Activated CD8-positive, alpha-beta memory T cell treated with anti-CD3 and anti-CD28 coated beads, Interleukin-2, amount 50 U/mL, for 48 hours (primary cell): ENCODE data around the gene TSPAN7.

ENCODE experiments used
- DNase-seq: peaks from one replicate; pipeline ENCODE4 v3.0.0-alpha.2; 2020

The TSPAN7 gene, protein sequence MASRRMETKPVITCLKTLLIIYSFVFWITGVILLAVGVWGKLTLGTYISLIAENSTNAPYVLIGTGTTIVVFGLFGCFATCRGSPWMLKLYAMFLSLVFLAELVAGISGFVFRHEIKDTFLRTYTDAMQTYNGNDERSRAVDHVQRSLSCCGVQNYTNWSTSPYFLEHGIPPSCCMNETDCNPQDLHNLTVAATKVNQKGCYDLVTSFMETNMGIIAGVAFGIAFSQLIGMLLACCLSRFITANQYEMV

DNA sequence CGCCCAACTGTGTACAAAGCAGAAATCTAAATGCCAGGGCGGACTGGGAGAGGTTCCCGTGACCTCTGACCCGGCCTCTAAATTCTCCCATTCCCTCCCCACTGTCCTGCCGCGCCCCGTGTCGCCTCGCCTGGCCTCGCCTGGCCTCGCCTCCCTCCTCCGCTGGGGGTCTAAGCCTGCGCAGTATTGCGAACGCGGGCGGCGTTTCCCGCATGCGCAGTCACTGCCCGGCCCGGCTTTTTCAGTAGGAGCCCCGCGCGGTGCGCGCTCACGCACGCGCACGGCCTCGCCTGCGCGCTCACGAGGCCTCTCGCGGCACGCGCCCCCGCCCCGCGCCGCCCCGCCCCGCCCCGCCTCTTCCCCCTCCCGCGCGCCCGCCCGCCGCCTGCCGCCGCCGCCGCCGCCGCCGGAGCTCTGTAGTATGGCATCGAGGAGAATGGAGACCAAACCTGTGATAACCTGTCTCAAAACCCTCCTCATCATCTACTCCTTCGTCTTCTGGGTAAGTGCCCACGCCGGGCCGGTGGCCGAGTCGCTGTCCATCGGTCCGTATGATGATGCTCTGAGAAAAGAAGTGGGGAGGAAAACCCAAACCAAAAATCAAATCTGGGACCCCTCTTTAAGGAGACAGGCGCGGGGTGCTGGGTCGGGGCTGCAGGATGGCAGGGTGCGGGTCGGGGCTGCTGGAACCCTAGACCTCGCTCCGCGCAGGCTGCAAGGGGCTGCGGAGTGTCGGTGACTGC is at the start of gene TSPAN7:
TSS of gene TSPAN7 (plus strand) at position 417 of the 743 bp plus-strand sequence. CDS start at position 422, 5 bp downstream.
- peak; percentile 86 for DNase-seq

DNA sequence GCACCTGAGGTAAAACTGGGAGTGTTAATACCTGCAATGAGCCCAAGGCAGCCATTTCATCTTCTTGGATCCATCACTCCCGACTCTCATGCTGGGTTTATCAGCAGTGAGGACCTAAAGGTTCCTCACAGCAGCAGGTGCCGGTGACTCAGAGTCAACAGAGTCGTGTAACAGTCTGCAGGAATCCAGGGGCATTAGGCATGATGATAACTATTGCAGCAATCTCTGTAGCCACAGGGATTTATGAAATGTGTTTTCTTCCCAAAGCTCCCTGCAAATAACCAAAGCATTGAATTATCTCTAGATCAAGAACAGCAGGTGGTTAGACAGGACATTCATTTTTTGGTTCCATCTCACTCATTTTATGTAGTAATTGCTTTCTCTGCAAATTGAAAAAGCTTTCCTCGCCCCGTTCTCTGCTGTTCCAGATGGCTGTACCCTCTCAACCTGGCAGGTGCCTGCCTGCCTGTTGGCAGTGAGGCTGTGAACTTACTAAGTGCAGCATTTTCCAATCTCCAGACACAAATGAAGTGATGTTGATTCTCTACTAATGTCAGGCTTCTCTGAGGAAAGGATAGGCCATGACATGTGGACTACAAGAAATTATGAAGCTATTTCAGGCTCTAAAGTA is 48.1 kb upstream of the TSPAN7 start:
- no peak for DNase-seq

DNA sequence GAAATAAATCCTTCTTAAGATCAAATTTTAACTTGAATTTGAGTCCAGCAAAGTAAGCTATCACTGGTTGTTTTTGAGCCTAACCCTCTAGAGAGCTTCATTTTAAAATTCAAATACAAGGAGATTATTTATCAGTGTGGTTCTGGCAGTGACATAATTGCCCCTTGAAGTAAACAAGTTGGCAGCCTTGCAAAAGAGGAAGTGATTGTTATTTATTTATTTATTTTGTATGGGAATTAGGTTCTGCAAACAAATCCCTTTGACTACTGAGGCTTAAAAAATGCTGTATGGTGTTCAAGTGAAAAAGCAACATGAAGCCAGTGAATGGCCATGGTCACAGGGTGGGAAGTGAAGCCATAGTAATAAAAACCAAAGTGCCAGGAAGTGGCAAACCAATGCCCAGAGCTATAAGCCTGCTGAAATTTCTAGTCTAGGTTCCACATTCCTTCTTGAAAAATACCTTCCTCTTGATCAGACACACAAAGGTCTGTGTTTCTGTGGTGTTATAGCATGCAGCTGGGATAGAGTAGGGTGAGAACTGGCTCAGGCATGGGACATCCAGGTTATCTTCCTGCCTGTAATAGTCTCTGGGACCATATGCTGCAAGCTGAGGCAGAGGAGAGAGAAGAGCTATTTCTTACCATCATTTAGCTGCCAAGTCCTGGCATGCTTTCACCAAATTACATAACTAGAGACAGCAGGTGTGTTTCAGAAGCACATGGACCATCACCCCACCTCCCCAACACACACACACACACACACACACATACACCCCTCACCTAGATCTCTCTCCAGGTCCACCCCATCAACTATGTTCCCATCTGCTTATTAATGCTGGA is 47.1 kb upstream of the TSPAN7 start:
- DNase-seq = no peak

DNA sequence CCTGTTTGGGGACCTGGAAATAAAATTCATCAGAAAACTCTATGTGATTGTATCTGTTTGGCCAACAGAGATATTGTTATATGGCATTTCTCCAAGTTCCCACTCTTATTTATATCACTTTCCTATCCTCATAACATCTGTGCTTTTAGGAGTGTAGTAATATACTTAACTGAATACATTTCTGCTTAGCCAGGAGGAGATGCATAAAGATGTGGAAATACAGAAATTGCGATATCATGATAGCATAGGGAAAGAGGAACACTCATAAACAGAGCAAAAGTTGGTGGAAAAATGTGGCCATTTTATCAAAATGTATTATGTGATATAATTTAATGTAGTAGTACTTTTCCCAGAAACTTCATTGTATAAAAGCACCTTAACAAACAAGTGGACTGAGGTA is 46.1 kb upstream of the TSPAN7 start:
- DNase-seq = no peak

DNA sequence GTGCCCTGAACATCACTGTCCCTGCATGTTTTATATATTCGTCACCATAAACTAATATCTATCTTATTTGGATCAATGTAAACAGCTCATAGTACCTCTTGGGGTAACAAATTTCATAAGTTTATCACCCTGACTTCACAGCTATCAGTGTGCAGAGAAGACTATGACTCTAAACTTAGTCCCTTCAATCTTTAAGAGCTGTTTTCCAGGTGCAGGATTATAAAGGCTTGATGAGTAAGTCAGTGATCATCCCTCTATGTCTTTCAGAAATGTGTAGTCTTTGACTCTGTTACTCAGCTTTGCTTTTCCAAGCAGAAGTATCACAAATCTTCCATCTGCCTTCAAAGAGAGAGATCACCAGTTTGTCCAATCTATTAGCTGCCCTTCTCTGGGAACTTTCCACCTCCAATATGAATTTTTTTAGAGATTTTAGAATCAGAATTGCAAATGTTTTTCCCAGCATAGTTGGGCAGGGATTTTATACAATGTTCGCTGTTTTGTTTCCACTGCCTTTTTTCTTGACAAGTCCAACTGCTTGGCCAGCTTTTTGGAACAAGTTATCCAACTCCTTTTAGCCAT is 45.1 kb upstream of the TSPAN7 start:
- no peak for DNase-seq

DNA sequence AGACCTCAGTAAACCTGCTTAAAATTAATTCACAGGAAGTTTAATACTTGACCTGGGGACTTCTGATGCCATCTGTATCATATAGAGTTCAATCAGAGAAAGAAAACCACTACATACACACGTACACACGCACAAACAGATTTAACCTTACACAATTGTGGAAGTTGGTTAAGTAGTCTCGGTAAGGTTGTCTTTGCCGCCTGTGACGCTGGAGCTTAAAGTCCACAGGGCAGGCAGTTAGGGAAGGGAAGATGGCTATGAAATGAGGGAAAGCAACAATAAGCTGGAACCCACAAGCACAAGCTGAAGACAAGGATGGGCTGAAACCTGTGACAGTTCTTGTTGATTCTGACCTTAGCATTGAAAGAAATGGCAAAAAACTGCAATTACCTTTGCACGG is 41.7 kb upstream of the TSPAN7 start:
- no peak for DNase-seq

DNA sequence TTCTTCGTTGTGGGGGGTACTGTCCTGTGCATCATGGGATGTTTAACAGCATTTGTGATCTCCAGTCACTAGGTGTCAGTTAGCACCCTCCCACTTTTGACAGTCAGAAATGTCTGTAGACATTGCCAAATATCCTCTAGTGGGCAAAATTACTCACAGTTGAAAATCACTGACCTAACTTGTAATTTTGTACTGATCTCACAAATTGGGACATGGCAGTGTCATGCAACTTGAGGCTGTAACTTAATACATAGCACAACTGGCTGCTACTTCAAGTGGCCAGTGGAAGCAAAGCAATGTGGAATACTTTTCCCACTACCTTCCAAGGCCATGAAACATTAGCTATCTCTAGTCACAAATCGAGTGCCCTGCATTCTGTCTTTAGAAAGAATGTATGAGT is 23.2 kb upstream of the TSPAN7 start:
- DNase-seq = no peak

DNA sequence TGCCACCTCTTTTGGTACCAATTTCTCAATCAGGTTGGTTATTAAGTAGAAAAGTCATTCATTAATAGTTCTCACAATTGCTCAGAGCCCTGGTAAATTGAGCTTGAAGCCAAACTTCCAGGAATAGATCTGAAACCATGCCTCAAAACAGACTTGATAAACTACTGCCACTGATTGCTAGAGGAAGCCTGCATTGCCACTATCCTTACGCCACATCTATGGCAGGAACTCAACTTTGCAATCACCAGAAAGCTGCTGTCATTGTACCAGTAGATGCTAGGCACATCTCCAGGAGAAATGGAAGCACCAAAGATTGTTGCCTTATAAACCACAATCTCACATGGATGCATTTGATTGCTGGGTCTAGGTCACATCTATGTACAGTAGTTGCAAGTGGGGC is 21.6 kb upstream of the TSPAN7 start:
- DNase-seq = no peak

DNA sequence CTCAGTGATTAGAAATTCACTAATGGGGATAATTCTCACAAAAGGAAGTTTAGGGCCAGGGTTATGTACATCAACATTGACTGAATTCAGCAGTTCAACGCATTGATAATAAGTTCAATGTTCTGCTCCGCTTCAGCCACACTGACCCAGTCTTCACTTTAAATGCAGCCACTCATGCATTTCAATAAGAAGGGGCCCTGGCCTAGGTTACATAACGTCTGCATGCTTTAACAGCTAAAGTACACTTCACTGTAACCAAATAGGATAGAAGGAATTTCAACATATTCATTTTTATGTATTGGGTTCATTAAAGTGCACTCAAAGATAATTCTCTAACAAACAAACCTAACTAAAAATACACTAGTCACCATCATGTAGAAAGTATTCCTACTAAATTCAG is 12.8 kb upstream of the TSPAN7 start:
- no peak for DNase-seq

DNA sequence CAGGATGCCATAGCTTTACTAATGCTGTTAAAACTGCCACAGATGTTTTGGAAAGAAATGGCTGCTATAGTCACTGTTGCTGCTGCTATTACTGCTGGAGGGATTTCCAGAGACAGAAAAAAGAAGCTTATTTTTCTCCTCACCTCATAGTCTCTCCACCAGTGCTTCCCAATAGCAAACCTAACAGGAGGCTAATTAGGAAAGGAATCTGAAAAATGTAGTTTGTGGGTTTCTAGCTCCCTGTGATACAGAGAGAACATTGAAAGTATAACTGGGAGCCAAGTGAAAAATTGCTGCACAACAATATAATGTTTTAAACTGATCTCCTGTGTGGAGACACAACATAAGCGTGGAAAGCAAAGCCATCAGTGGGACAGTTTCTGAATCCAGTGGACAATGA is 8.6 kb upstream of the TSPAN7 start:
- no peak for DNase-seq

DNA sequence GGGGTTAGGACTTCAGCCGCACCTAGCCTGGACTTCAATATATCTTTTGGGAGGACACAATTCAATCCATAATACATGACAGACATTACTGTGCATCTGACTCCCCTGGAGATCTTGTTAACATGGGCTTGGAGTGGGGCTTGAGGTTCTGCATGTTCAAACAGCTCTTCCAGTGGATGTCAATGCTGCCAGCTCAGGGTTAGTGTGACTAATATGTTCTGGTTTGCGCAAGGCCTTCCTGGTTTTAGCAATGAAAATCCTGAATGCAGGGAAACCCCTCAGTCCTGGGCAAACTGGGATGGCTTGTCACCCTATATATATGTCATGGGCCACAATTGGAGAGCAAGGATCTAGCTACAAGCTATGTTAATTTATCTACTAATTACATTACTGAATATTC is 2.7 kb upstream of the TSPAN7 start:
- no peak for DNase-seq

DNA sequence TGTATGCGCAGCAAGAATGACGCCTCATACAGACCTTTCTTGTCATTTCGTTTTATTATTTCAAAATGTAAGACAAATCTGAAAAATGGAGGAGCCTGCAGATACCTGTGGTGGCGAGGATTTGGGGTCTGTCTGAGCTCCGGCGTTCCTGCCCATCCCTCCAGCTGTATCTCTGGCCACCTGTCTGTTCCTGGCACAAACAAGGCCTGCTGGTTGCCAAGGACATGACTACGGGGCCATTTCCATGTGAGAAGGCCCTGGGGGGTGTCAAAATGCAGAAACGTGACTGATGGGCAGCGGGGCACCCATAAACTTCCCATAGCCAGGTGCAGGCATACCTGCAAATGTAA is 591 bp upstream of the TSPAN7 start:
- DNase-seq = no peak

DNA sequence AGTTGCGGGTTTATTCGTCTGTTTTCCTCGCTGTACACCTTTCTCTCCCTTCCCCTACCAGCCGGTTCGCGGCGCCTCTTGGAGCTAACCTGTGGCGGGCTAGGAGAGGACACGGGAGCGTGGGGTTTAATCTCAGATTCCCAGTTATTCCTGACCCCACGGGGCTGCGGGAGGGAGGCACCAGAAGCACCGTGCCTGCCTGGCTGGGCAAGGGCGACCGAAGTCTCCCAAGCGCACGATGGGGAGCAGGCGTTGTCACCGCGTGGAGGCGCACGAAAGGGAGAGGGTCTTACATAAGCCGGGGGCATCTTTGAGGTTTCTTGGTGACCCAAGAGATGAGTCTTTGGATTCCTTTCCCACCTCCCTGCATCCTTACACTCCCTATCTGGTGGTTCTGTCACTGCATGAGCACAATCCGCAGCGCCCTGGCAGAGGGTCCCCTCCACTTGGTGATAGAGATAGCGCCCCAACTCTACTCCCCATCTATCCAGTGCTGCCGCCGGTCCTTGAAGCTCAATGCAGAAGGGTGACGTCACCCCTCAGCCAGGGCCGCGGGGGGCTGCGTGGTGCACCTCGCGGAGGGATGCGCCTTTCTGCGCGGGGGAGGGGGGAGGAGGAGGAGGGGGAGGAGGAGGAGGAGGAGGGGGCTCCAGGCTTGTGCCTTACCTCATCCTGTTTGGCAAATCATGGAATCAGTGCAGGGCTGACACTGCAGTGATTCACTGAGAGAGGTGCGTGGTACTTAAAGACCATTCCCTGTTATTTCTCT is 793 bp downstream of the TSPAN7 start:
- DNase-seq = peak; percentile 44

DNA sequence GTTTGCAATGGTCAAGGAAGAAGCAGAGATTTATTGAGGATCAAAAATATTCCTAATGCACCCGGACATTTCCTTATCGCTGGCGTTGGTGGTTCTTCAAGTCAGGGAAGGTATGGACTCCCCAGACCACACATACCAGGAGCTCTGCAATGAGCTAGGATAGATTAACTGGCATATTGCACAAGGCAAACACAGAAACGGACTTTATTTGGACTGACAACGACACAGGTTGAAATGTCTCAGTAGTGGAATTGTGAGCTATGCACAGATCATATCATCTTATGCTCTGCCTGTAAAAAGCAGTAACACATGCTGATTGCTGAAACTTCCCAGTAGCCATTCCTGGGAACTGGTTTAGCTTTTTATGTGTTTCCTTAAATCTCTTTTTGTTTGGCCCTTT is 1.7 kb downstream of the TSPAN7 start:
- DNase-seq = no peak

DNA sequence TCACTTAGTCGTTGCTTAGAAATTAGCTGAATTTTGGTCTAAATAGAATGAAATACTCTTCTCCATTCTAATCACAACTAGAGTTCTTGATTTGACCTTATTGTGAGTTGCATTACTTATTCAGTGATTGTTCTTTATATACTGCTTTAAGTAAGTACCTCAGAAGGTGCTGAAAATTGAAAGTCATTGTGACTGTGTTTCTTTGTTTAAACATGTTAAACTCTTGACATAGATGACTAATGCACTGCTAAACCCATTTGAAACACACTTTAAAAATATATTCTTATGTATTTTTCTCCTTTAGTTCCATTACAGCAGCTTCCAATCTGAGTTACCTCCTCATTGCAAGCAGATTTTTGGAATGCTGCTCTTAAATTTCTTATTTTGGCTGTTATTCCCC is 9.1 kb downstream of the TSPAN7 start:
- DNase-seq = no peak

DNA sequence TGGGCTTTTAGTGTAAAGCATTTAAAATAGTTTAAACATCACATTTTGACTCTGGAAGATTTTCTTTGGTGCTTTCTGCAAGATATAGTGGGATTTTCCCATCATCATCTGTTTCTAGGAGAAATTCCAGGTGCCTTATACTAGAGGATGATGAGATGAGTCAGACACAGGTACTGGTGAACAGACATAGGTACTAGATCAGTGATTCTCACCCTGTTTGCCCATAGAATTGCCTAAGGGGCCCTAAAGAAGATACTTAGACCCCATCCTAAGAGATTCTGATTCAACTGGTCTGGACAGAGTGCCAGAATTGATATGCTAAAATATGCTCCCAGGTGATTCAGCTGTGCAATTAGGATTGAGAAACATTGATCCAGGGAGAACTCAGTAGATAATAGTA is 9.7 kb downstream of the TSPAN7 start:
- no peak for DNase-seq

DNA sequence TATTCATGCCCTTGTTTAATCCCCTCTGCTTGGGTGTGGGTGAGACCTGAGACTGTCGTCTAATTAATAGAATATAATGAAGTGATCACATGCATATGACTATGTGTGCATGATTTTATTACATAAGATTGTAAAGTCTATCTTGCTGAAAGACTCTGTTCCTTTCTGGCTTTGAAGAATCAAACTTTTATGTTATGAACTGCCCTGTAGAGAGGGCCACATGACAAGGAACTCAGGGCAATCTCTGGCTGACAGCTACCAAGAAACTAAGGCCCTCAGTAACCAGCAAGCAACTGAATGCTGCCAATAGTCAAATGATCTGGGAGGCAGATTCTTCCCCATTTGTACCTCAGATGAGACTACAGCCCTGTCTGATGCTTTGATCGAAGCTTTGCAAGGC is 13.5 kb downstream of the TSPAN7 start:
- no peak for DNase-seq

DNA sequence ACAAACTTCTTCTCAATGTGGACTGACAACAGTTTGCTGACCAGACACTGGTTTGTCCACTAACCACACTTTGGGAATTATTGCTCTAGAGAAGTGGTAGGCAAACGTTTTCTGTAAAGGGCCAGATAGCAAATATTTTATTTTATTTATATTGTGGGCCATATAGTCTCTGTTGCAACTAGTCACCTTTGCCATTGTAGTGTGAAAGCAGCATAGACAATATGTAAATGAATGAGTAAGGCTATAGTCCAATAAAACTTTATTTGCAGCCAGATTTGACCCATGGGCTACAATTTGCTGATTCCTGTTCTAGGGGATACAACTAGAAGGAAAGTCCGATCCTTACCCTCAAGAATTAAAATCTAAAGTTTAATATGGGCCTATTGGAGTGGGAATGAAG is 14.5 kb downstream of the TSPAN7 start:
- no peak for DNase-seq

DNA sequence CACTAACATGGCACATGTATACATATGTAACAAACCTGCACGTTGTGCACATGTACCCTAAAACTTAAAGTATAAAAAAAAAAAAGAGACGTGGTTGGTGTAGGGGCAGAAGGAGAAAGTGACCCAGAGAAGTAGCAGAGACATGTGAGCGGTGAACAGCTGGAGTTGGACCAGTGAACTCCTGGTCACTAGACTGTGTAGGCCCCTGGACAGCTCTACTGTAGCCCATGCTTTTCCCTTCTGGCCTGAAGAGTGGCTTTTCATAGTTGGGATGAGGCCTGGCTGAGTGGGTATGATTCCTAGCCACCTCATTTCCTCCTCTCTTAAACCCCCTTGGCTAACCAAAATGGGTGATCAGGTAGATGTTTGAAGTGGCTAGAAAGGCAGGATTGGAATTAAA is 16.4 kb downstream of the TSPAN7 start:
- no peak for DNase-seq

DNA sequence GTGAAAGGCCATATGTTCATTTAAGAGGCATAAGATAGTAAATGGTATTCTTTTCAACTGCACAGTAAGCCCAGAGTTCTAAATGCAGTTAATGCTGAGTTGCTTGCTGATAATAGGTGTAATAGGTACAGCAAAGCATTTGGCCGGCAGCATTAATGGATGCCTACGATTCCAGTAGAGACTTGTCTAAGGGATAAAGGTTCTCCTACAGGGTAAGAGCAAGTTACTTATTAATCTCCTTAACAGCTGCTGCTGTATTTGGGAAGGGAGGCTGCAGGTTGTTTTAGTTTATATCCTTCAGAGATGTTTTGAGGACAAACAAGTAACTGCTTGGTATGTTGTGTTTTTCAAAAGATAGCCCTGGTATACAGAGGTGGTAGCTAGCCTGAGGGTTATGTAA is 16.8 kb downstream of the TSPAN7 start:
- no peak for DNase-seq

DNA sequence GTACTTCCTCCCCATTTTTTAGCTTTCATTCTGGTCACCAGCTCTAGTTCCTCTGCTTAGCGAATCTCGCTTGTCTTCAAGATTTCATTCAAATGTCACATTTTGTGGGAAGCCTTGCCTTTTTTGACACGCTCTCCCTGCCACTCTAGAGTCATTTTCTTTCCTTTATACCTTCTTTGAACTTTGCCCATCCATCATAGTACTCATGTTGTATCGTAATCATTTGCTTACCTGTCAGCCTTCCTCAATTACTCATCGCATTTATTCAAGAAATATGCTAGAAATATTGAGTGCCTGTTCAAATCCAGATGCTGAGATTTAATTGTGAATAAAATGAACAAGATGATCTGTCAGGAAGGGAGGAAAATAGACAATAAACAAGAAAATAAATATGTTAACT is 21.8 kb downstream of the TSPAN7 start:
- DNase-seq = no peak

DNA sequence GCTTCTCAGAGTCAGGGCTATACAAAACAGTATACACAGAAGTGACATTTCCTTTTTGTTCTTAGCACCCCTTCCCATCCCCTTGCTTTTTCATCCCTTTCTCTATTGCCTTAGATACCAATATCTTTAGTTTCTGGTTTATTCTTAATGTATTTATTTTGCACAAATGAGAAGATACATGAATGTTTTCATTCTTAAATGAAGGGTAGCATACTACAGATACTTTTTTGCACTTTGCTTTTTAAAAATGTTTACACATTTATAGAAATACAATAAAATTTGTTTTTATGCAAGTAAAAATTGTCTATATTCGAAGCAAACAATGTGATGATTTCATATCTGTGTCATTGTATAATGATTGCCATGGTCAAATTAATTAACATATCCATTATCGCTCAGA is 33.1 kb downstream of the TSPAN7 start:
- no peak for DNase-seq
